Measurements from ENCODE around the gene SMAD9.

Gene SMAD9

GRCh38 chr13:36919833-36920615, at the start of gene SMAD9:
TSS of gene SMAD9 (minus strand) at chr13:36920238. CDS start at chr13:36879689, 40,549 bp downstream.
- Histone ChIP-seq H3K9me3 (ENCODE audit: insufficient read depth, low read depth, low read length) (no peaks in the 10 kb centered on the region), H3K4me3 (ENCODE audit: low read length, poor library complexity, severe bottlenecking) (no peak within 1 kb of the TSS), H3K27me3 (ENCODE audit: insufficient read depth, low read length, poor library complexity, severe bottlenecking) (no peaks in the 10 kb centered on the region), H3K4me1 (ENCODE audit: insufficient read depth, low read length, poor library complexity, severe bottlenecking) (no peaks in the 10 kb centered on the region), H3F3A (ENCODE audit: low read depth) (no peaks in the 10 kb centered on the region), H4K20me1 (ENCODE audit: insufficient read depth, low read length, poor library complexity, severe bottlenecking) (no peaks in the 10 kb centered on the region), H3K9ac (ENCODE audit: low read depth, low read length, poor library complexity, severe bottlenecking) (no peak within 1 kb of the TSS), H2AFZ (ENCODE audit: low read length) (no peak within 1 kb of the TSS), H3K79me2 (ENCODE audit: insufficient read depth, low read length) (no peaks in the 10 kb centered on the region), H3K36me3 (ENCODE audit: insufficient read depth, low read length) (no peaks in the 10 kb centered on the region), H3K4me2 (ENCODE audit: low read depth, low read length, poor library complexity, severe bottlenecking) (no peak within 1 kb of the TSS), H3K9me2 (replicated peaks; ENCODE audit: low read depth, low read length) (no peaks in the 10 kb centered on the region)
- no peak for TF ChIP-seq EZH2phosphoT487 (IDR thresholded peaks at IDR 0.05; ENCODE audit: borderline replicate concordance)
- TF ChIP-seq CTCF (conservative IDR thresholded peaks at IDR 0.05; ENCODE audit: low read length), result no peak

- Histone ChIP-seq H3K9me3 (ENCODE audit: insufficient read depth, low read depth, low read length) (no peaks in the 10 kb centered on the region), H3K4me1 (ENCODE audit: insufficient read depth, low read length, poor library complexity, severe bottlenecking) (peaks cover 21% of the 10 kb centered on the region), H4K20me1 (ENCODE audit: insufficient read depth, low read length, poor library complexity, severe bottlenecking) (no peaks in the 10 kb centered on the region), H3K36me3 (ENCODE audit: insufficient read depth, low read length) (peaks cover 61% of the 10 kb centered on the region), H3K9ac (ENCODE audit: low read depth, low read length, poor library complexity, severe bottlenecking) (no peak overlapping the region), H3K9me2 (replicated peaks; ENCODE audit: low read depth, low read length) (no peaks in the 10 kb centered on the region), H3K4me3 (ENCODE audit: low read length, poor library complexity, severe bottlenecking) (no peak overlapping the region), H3K27me3 (ENCODE audit: insufficient read depth, low read length, poor library complexity, severe bottlenecking) (no peaks in the 10 kb centered on the region), H2AFZ (ENCODE audit: low read length) (no peak overlapping the region), H3K4me2 (ENCODE audit: low read depth, low read length, poor library complexity, severe bottlenecking) (no peak overlapping the region), H3F3A (ENCODE audit: low read depth) (no peaks in the 10 kb centered on the region), H3K79me2 (ENCODE audit: insufficient read depth, low read length) (no peaks in the 10 kb centered on the region)
- TF ChIP-seq EZH2phosphoT487 (IDR thresholded peaks at IDR 0.05; ENCODE audit: borderline replicate concordance) (no peak), CTCF (conservative IDR thresholded peaks at IDR 0.05; ENCODE audit: low read length) (no peak)
These were observed 46.4 kb upstream of the SMAD9 start for GRCh38 chr13:36966404-36966803.

- Histone ChIP-seq H3K36me3 (ENCODE audit: insufficient read depth, low read length) (peaks cover 61% of the 10 kb centered on the region), H3K79me2 (ENCODE audit: insufficient read depth, low read length) (no peaks in the 10 kb centered on the region), H2AFZ (ENCODE audit: low read length) (no peak overlapping the region), H3K9me2 (replicated peaks; ENCODE audit: low read depth, low read length) (no peaks in the 10 kb centered on the region), H3K4me1 (ENCODE audit: insufficient read depth, low read length, poor library complexity, severe bottlenecking) (peaks cover 21% of the 10 kb centered on the region), H3K27me3 (ENCODE audit: insufficient read depth, low read length, poor library complexity, severe bottlenecking) (no peaks in the 10 kb centered on the region), H3K9ac (ENCODE audit: low read depth, low read length, poor library complexity, severe bottlenecking) (no peak overlapping the region), H3K4me3 (ENCODE audit: low read length, poor library complexity, severe bottlenecking) (no peak overlapping the region), H3K4me2 (ENCODE audit: low read depth, low read length, poor library complexity, severe bottlenecking) (no peak overlapping the region), H4K20me1 (ENCODE audit: insufficient read depth, low read length, poor library complexity, severe bottlenecking) (no peaks in the 10 kb centered on the region), H3F3A (ENCODE audit: low read depth) (no peaks in the 10 kb centered on the region), H3K9me3 (ENCODE audit: insufficient read depth, low read depth, low read length) (no peaks in the 10 kb centered on the region)
- TF ChIP-seq EZH2phosphoT487 (IDR thresholded peaks at IDR 0.05; ENCODE audit: borderline replicate concordance) (no peak), CTCF (conservative IDR thresholded peaks at IDR 0.05; ENCODE audit: low read length) (no peak)
These were observed 45.7 kb upstream of the SMAD9 start for GRCh38 chr13:36965767-36966166.
